Measurements from ENCODE around the gene DPH2. TPM values are rescaled to one million over a fixed set of nuclear protein-coding genes. Genes with fewer than 3 reads are reported as not detected.
A peak's percentile ranks its signal among the peaks of the same experiment; 100 is the strongest.

Gene DPH2
- total RNA-seq, 1 donor from 2014 or later = 31.9 TPM

GRCh38 chr1:43991476-43992231 is 21.8 kb downstream of the DPH2 start, which contains the start of gene CCDC24:
Gene CCDC24 (plus strand): TSS chr1:43991599. CDS start chr1:43991879, 280 bp downstream.
- H3K36me3 ChIP-seq (ENCODE audit: control insufficient read depth, insufficient read depth, low read length) = no peaks in the 10 kb centered on the region
- peak within 1 kb of the TSS; percentile 62 for H3K4me3 ChIP-seq (ENCODE audit: low read depth, low read length)
- DNase-seq (ENCODE audit: low read depth) (peak; percentile 64), FAIRE-seq (no peak)
- no peaks in the 10 kb centered on the region for H3K27me3 ChIP-seq (ENCODE audit: control insufficient read depth, insufficient read depth, low read length)
- TF ChIP-seq, protein P1, sequence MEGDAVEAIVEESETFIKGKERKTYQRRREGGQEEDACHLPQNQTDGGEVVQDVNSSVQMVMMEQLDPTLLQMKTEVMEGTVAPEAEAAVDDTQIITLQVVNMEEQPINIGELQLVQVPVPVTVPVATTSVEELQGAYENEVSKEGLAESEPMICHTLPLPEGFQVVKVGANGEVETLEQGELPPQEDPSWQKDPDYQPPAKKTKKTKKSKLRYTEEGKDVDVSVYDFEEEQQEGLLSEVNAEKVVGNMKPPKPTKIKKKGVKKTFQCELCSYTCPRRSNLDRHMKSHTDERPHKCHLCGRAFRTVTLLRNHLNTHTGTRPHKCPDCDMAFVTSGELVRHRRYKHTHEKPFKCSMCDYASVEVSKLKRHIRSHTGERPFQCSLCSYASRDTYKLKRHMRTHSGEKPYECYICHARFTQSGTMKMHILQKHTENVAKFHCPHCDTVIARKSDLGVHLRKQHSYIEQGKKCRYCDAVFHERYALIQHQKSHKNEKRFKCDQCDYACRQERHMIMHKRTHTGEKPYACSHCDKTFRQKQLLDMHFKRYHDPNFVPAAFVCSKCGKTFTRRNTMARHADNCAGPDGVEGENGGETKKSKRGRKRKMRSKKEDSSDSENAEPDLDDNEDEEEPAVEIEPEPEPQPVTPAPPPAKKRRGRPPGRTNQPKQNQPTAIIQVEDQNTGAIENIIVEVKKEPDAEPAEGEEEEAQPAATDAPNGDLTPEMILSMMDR (IDR thresholded peaks at IDR 0.05; ENCODE audit: insufficient read depth, low read length, severe bottlenecking) = no peak

DNA sequence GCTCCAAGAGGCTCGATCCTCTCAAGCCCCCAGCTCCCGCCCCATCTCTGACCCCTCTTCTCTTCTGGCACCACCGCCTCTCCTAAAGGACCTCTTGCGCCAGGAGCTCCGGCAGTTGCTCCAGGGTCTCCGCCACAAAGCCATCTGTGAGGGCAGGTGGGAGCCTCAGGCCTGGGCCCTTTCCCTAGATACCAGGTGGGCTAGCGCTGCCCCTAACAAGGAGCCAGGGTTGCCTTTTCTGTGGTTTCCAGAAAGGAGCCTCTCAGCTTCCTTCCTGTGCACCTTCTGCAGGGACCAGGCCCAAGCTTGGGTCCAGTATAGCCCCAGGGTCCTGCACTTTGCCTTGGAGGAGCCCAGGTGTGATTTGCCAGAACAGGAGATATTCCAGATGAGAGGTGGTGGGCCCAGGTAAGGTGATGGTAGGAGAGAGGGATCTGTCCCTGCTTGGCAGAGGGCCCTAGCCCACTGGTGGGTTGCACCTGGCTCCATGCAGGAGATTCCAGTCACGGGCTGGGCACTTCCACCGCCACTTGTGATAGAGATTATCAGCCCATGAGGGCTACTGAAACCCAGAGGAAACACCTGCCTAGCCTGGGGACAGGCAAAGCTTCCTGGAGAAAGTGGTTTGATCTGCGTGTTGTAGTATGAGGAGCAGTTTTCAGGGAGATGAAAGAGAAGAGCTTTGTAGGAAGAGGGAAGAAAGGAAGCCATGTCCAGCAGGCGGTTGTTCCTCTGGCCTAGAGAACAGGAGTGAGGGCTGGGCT is 22.6 kb downstream of the DPH2 start:
- Histone ChIP-seq H3K36me3 (ENCODE audit: control insufficient read depth, insufficient read depth, low read length) (peaks cover 1% of the 10 kb centered on the region), H3K4me3 (ENCODE audit: low read depth, low read length) (peak overlapping the region; percentile 62), H3K27me3 (ENCODE audit: control insufficient read depth, insufficient read depth, low read length) (no peaks in the 10 kb centered on the region)
- DNase-seq (ENCODE audit: low read depth) (no peak), FAIRE-seq (no peak)
- TF ChIP-seq, protein P1 (IDR thresholded peaks at IDR 0.05; ENCODE audit: insufficient read depth, low read length, severe bottlenecking) = no peak

DNA sequence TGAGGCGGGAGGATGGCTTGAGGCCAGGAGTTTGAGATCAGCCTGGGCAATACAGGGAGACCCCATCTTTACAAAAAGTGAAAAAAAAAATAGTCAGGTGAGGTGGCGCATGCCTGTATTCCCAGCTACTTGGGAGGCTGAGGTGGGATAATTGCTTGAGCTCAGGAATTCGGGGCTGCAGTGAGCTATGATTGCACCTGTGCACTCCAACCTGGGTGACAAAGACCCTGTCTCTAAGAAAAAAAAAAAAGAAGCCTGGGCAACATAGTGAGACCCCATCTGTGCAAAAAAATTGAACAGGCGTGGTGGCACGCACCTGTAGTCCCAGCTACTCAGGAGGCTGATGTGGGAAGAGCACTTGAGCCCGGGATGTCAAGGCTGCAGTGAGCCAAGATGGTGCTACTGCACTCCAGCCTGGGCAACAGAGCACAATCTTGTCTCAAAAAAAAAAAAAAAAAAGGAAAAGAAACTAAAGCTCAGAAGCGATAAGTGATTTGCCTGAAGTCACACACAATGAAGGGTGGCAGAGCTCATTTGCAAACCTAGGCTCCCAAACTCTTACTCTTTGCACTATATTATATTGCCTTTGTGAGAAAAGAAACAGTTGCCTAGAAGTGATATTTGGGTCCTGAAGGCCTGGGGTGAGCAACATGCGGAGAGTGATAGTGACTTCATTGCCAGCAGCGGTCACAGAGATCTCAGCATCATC is 23.6 kb downstream of the DPH2 start:
- Histone ChIP-seq H3K27me3 (ENCODE audit: control insufficient read depth, insufficient read depth, low read length) (no peaks in the 10 kb centered on the region), H3K36me3 (ENCODE audit: control insufficient read depth, insufficient read depth, low read length) (peaks cover 3% of the 10 kb centered on the region), H3K4me3 (ENCODE audit: low read depth, low read length) (no peak overlapping the region)
- TF ChIP-seq, protein P1 (IDR thresholded peaks at IDR 0.05; ENCODE audit: insufficient read depth, low read length, severe bottlenecking) = no peak
- DNase-seq (ENCODE audit: low read depth) (no peak), FAIRE-seq (no peak)

DNA sequence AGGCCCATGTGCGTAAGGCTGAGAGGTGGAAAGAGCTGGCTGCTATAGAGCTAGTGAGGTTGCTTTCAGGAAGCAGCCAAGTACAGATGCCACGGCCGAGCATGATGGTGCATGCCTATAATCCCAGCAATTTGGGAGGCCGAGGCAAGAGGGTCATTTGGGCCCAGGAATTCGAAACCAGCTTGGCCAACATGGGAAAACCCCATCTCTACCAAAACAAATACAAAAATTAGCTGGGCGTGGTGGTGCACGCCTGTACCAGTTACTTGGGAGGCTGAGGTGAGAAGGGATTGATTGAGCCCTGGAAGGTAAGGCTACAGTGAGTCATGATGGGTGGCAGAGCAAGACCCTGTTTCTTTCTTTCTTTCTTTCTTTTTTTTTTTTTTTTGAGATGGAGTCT is 24.3 kb downstream of the DPH2 start:
- no peaks in the 10 kb centered on the region for H3K27me3 ChIP-seq (ENCODE audit: control insufficient read depth, insufficient read depth, low read length)
- FAIRE-seq = no peak
- TF ChIP-seq, protein P1 (IDR thresholded peaks at IDR 0.05; ENCODE audit: insufficient read depth, low read length, severe bottlenecking) = no peak
- H3K4me3 ChIP-seq (ENCODE audit: low read depth, low read length) = no peak overlapping the region
- peak; percentile 70 for DNase-seq (ENCODE audit: low read depth)
- peaks cover 3% of the 10 kb centered on the region for H3K36me3 ChIP-seq (ENCODE audit: control insufficient read depth, insufficient read depth, low read length)

DNA sequence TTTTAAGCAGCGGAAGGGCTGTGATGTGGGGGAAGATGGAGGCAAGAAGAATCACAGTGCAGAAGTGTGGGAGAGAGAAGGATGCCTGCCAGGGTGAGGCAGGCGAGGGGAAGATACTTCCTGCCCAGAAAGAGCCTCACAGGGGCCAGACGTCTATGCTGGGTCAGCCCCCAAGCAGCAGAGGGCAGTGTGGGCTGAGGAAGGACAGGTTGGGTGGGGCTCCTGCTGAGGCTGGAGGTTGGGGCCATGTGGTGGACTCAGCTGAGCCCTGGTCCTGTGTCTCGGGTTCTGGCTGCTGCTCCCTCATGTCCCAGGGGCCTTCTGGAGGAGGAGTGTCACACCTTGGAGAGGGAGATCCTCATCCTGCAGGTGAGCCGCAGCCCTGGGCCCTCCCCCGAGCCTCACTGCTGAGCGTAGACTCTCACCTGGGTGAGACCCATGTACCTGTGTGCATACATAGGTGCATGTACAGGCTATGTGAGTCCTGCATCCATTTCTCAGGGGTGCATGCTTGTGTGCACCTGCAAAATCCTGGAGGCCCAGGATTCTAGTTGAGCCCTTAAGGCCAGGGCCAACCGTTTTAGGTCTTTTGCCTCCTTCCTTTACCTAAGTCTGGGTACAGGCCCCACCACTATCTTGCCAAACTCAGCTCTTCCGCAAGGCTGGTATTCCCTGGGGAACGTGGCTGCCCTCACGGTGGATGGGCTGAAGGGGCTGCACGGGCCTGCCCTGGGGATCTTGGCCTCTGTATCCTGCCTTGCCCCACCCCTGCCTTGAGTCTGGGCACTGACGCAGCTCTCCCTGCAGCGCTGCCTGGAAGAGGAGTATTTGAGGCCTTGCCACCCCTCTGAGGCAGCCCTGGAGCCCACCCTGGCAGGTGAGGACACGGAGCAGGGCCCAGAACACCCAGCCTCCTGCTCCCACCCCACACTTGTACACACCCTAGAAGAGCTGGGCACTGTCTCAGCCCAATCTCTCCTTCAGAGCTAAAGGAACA is 25.3 kb downstream of the DPH2 start:
- FAIRE-seq = no peak

More for the DNA sequence above, 25.3 kb downstream of the DPH2 start:
- no peak for DNase-seq (ENCODE audit: low read depth)
- TF ChIP-seq, protein P1 (IDR thresholded peaks at IDR 0.05; ENCODE audit: insufficient read depth, low read length, severe bottlenecking) = peak; percentile 27
- Histone ChIP-seq H3K27me3 (ENCODE audit: control insufficient read depth, insufficient read depth, low read length) (no peaks in the 10 kb centered on the region), H3K4me3 (ENCODE audit: low read depth, low read length) (no peak overlapping the region), H3K36me3 (ENCODE audit: control insufficient read depth, insufficient read depth, low read length) (peaks cover 7% of the 10 kb centered on the region)
